ENCODE data around the gene PDE8A.
"Not testable (repeated sequence)": the region's sequence is repeated elsewhere in the genome, so short reads cannot be mapped to it uniquely, and the experiment has no call there.

PDE8A gene

DNA sequence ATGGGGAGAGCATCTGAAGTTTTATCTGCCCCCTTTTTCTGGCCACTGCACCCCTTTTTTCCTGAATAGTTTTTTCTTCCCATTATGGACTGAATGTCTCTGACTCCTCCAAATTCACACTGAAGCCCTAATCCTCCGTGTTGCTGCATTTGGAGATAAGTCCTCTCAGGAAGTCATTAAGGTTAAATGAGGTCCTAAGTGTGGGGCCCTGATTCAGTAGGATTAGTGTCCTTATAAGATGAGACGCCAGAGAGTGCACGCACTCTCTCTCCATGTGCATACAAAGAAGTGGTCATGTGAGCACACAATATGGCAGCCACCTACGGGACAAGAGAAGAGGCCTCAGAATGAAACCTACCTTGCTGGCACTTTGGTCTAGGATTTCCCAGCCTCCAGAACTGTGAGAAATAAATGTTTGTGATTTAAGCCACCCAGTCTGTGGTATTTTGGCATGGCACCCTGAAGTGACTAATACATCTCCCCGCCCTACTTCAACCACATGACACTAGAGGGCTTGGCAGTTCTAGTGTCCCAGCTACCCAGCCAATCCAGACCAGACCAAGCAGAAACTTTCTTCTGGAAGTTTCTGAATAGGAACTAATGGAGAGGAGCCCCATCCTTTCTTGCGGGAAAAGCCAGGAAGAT lies 191.3 kb downstream of the PDE8A start:
- no peak for DNase-seq (ENCODE audit: low read depth)

DNA sequence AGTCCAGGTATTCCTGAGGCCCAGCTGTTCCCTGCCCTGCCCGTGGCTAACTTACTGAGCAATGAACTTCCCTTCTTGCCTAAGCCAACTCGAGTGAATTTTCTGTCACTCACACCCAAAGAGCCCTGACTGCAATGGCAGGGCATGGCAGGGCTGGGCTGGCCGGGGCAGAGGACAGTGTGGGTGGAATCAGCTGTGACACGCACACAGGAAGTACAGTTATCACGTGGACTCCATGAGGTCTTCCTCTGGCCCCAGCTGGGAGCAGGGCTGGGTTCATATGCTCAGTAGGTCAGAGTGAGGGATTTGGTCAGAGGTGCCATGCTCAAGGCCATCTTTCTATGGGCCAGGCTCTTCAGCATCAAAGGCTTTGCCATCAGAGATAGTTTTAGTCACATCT lies 192.0 kb downstream of the PDE8A start:
- not testable (repeated sequence) for DNase-seq (ENCODE audit: low read depth)

DNA sequence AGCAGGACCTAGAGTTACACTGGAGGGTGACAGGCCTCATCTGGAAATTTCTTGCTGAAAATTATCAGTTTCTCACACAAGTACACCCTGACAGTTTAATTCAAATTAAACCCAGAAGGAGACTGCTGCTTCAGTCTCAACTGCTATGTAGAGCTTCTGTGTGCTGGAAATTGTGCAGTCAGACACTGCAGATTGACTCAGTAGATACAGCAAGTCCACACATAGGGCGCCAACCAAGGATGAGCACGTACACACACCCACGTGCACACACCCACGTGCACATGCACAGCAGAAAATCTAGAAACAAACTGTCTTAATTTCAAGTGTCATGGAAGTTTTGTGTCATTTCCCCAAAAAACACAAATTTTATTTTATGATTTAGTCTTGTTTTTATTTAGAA lies 192.9 kb downstream of the PDE8A start:
- DNase-seq (ENCODE audit: low read depth): no peak

DNA sequence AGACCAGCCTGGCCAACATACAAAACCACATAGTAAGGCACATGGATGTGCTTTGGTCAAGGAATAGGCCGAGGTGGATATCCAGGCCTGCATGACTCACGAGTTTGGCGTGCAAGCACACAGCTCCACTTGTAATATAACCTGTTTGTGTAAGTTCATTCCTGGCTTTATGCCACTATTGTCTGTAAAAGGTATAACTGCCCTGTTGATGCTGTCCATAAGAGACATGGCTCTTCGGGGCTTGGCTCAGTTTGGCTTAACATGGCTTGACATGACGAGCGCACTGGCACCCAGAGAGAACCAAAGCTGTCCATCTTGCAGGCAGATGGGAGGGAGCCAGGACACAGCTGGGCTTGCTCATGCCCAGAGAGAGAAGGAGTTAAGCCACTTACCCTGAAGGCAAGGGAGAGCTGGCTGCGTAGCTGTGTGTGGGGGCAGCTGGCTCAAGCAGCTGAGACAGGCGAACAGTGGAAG lies 195.4 kb downstream of the PDE8A start:
- not testable (repeated sequence) for DNase-seq (ENCODE audit: low read depth)

DNA sequence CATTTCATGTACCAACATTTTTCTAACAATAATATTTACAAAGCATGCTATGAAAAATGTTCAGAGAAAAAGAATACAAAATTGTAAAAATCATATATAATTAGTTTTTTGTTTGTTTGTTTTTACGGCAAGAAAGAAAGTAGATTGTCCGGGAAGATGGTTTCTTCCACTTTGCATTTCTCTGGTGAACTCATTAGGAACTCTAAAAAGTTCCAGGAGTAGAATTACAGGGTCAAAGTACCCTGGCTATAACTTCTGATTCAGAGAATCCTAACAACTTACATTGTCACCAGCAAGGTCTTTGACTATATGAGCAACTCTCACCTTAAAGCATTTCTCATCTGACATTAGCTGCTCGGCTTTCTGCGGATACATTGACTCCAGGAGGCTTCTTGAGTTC lies 196.7 kb downstream of the PDE8A start:
- DNase-seq (ENCODE audit: low read depth): no peak

DNA sequence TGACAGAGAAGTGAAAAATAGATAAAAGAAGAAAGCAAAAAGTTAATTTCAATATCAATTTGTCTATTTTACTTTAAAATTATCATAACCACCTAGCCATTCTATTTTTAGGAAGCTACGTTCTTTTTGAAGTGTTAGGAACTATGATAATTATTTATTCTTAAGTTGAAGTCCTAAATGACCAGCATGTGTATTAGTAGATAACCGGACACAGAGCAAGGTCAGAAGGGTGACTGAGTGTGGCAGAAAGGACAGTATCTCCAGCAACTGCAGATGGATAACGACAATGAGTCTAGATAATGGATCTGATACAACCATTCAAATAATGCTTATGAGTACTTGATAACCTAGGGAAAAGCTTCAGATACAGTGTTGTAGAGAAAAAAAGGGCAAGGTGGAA lies 198.0 kb downstream of the PDE8A start:
- DNase-seq (ENCODE audit: low read depth): no peak

DNA sequence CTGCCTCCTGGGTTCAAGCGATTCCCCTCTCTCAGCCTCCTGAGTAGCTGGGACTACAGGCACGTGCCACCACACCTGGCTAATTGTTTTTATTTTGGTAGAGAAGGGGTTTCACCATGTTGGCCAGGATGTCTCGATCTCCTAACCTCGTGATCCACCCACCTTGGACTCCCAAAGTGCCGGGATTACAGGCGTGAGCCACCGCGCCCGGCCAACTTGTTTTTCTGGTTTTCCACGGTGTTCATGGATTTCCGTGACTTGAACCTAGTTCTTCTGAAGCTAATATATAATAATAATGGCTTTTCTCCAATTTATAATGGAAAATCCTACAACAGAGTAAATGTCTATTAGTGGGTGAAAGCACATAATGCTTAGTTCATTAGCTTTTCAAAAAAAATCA lies 203.7 kb downstream of the PDE8A start:
- DNase-seq (ENCODE audit: low read depth): not testable (repeated sequence)

DNA sequence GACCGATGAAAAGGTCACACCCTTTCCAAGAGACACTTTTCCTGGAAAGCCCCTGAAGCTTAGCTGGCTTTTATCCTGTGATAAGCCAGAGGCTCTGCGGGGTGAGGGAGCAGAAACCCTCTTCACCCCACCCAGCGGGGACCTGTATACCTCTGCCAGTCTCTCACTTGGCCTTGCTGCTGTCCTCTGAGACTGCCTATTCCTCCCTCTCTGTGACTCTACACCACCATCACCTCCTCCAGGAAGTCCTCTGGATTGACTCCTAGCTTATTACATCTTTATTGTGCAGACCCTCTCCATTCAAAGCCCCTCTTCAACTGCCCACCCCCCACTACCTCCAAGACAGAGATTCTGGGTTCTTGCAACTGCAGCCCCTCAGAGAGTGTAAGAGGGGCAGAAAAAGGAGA lies 206.5 kb downstream of the PDE8A start:
- not testable (repeated sequence) for DNase-seq (ENCODE audit: low read depth)
